ENCODE data around the gene PDE7B. TPM values are rescaled to one million over a fixed set of nuclear protein-coding genes. Genes with fewer than 3 reads are reported as not detected.

The PDE7B gene
- total RNA-seq, 1 experiment from 2014 or later, result 1.8 TPM

- DNase-seq, result peak; percentile 88
- Histone ChIP-seq H3K4me3 (no peak overlapping the region), H3K36me3 (no peaks in the 10 kb centered on the region; the same call in 1 of the 2 replicates)
Measured at GRCh38 chr6:136077834-136078576, 226.5 kb downstream of the PDE7B start.

GRCh38 chr6:136079701-136080565 lies 228.4 kb downstream of the PDE7B start:
- Histone ChIP-seq H3K9me3 (no peaks in the 10 kb centered on the region), H3K36me3 (no peaks in the 10 kb centered on the region; the same call in 1 of the 2 replicates), H3K27me3 (no peaks in the 10 kb centered on the region), H3K4me3 (no peak overlapping the region)
- DNase-seq, result no peak

More at GRCh38 chr6:136077834-136078576, 226.5 kb downstream of the PDE7B start:
- Histone ChIP-seq H3K9me3 (no peaks in the 10 kb centered on the region), H3K27me3 (no peaks in the 10 kb centered on the region)

GRCh38 chr6:136083540-136083939 lies 232.0 kb downstream of the PDE7B start:
- no peaks in the 10 kb centered on the region for H3K9me3 ChIP-seq
- peaks cover 2% of the 10 kb centered on the region; the same call in 1 of the 2 replicates for H3K36me3 ChIP-seq
- H3K27me3 ChIP-seq, result no peaks in the 10 kb centered on the region
- DNase-seq, result no peak
- H3K4me3 ChIP-seq, result no peak overlapping the region

- H3K27me3 ChIP-seq, result no peaks in the 10 kb centered on the region
- peaks cover 2% of the 10 kb centered on the region; the same call in 1 of the 2 replicates for H3K36me3 ChIP-seq
- no peak overlapping the region for H3K4me3 ChIP-seq
- no peak for DNase-seq
- H3K9me3 ChIP-seq, result no peaks in the 10 kb centered on the region
Measured at GRCh38 chr6:136084403-136084802, 232.9 kb downstream of the PDE7B start.

- Histone ChIP-seq H3K36me3 (peaks cover 2% of the 10 kb centered on the region; the same call in 1 of the 2 replicates), H3K4me3 (no peak overlapping the region), H3K27me3 (no peaks in the 10 kb centered on the region), H3K9me3 (no peaks in the 10 kb centered on the region)
- peak; percentile 46 for DNase-seq
Measured at GRCh38 chr6:136085370-136086115, 234.0 kb downstream of the PDE7B start.

GRCh38 chr6:136086686-136087085 lies 235.2 kb downstream of the PDE7B start:
- Histone ChIP-seq H3K36me3 (peaks cover 2% of the 10 kb centered on the region; the same call in 1 of the 2 replicates), H3K27me3 (no peaks in the 10 kb centered on the region), H3K9me3 (no peaks in the 10 kb centered on the region), H3K4me3 (peak overlapping the region; percentile 25)
- DNase-seq, result peak; percentile 91

- no peak for DNase-seq
- Histone ChIP-seq H3K27me3 (no peaks in the 10 kb centered on the region), H3K4me3 (no peak overlapping the region), H3K36me3 (0 out of 2 replicates have a peak, but pooled peaks cover 2% of the 10 kb centered on the region), H3K9me3 (no peaks in the 10 kb centered on the region)
Measured at GRCh38 chr6:136087986-136088385, 236.5 kb downstream of the PDE7B start.

GRCh38 chr6:136088693-136089092 lies 237.2 kb downstream of the PDE7B start:
- Histone ChIP-seq H3K9me3 (peaks cover 2% of the 10 kb centered on the region; the same call in 1 of the 2 replicates), H3K27me3 (no peaks in the 10 kb centered on the region), H3K4me3 (no peak overlapping the region), H3K36me3 (0 out of 2 replicates have a peak, but pooled peaks cover 2% of the 10 kb centered on the region)
- no peak for DNase-seq

GRCh38 chr6:136089876-136090275 lies 238.4 kb downstream of the PDE7B start:
- no peak overlapping the region for H3K4me3 ChIP-seq
- no peak for DNase-seq

GRCh38 chr6:136090929-136091328 lies 239.4 kb downstream of the PDE7B start:
- H3K27me3 ChIP-seq, result no peaks in the 10 kb centered on the region

More at GRCh38 chr6:136089876-136090275, 238.4 kb downstream of the PDE7B start:
- H3K9me3 ChIP-seq, result peaks cover 2% of the 10 kb centered on the region
- H3K27me3 ChIP-seq, result no peaks in the 10 kb centered on the region
- H3K36me3 ChIP-seq, result 0 out of 2 replicates have a peak, but pooled peaks cover 2% of the 10 kb centered on the region

GRCh38 chr6:136092897-136093296 lies 241.4 kb downstream of the PDE7B start:
- Histone ChIP-seq H3K9me3 (peaks cover 2% of the 10 kb centered on the region), H3K36me3 (0 out of 2 replicates have a peak, but pooled peaks cover 2% of the 10 kb centered on the region), H3K4me3 (no peak overlapping the region), H3K27me3 (no peaks in the 10 kb centered on the region)
- no peak for DNase-seq

More at GRCh38 chr6:136090929-136091328, 239.4 kb downstream of the PDE7B start:
- no peak overlapping the region for H3K4me3 ChIP-seq
- H3K36me3 ChIP-seq, result 0 out of 2 replicates have a peak, but pooled peaks cover 2% of the 10 kb centered on the region
- peaks cover 2% of the 10 kb centered on the region for H3K9me3 ChIP-seq
- no peak for DNase-seq

GRCh38 chr6:136093835-136094234 lies 242.3 kb downstream of the PDE7B start:
- H3K27me3 ChIP-seq, result no peaks in the 10 kb centered on the region
- H3K4me3 ChIP-seq, result no peak overlapping the region
- no peak for DNase-seq
- H3K9me3 ChIP-seq, result peaks cover 2% of the 10 kb centered on the region
- no peaks in the 10 kb centered on the region for H3K36me3 ChIP-seq

- Histone ChIP-seq H3K9me3 (peaks cover 2% of the 10 kb centered on the region), H3K36me3 (no peaks in the 10 kb centered on the region), H3K27me3 (no peaks in the 10 kb centered on the region), H3K4me3 (no peak overlapping the region)
- no peak for DNase-seq
Measured at GRCh38 chr6:136094812-136095211, 243.3 kb downstream of the PDE7B start.

- Histone ChIP-seq H3K27me3 (no peaks in the 10 kb centered on the region), H3K36me3 (no peaks in the 10 kb centered on the region), H3K4me3 (no peak overlapping the region), H3K9me3 (peaks cover 2% of the 10 kb centered on the region)
- DNase-seq, result peak; percentile 40
Measured at GRCh38 chr6:136095986-136096385, 244.5 kb downstream of the PDE7B start.

- no peaks in the 10 kb centered on the region for H3K27me3 ChIP-seq
- H3K36me3 ChIP-seq, result no peaks in the 10 kb centered on the region
- no peak for DNase-seq
- H3K4me3 ChIP-seq, result no peak overlapping the region
- H3K9me3 ChIP-seq, result no peaks in the 10 kb centered on the region
Measured at GRCh38 chr6:136102991-136103688, 251.6 kb downstream of the PDE7B start.

All from MG63 (cell line).